Measurements from ENCODE around the gene TCHP.

DNA sequence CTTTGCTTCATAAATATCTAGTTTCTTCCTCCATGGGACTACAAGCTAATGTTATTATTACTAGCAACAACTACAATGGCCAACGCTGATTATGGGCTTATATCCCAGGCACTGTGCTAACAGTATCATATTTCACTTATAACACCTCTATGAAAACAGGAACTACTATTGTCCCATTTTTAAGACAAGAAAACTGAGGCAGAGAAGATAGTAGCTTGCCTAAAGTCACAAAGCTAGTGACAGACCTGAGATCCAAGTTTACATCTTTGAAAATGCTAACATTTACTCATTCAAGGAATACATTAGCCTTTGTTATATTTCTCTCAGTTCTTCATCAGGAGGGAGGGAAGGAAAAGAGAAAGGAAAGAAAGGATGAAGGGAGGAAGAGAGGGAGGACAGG lies 63.3 kb downstream of the TCHP start:
- TF ChIP-seq ZNF565 (CRISPR knock-in tag; conservative IDR thresholded peaks at IDR 0.05; ENCODE audit: low read depth): no peak
- TF ChIP-seq ZNF70 (CRISPR knock-in tag; IDR thresholded peaks at IDR 0.05): no peak
- TF ChIP-seq, protein P1, sequence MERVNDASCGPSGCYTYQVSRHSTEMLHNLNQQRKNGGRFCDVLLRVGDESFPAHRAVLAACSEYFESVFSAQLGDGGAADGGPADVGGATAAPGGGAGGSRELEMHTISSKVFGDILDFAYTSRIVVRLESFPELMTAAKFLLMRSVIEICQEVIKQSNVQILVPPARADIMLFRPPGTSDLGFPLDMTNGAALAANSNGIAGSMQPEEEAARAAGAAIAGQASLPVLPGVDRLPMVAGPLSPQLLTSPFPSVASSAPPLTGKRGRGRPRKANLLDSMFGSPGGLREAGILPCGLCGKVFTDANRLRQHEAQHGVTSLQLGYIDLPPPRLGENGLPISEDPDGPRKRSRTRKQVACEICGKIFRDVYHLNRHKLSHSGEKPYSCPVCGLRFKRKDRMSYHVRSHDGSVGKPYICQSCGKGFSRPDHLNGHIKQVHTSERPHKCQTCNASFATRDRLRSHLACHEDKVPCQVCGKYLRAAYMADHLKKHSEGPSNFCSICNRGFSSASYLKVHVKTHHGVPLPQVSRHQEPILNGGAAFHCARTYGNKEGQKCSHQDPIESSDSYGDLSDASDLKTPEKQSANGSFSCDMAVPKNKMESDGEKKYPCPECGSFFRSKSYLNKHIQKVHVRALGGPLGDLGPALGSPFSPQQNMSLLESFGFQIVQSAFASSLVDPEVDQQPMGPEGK (CRISPR knock-in tag; IDR thresholded peaks at IDR 0.05; ENCODE audit: borderline replicate concordance): no peak
- TF ChIP-seq, protein P2, sequence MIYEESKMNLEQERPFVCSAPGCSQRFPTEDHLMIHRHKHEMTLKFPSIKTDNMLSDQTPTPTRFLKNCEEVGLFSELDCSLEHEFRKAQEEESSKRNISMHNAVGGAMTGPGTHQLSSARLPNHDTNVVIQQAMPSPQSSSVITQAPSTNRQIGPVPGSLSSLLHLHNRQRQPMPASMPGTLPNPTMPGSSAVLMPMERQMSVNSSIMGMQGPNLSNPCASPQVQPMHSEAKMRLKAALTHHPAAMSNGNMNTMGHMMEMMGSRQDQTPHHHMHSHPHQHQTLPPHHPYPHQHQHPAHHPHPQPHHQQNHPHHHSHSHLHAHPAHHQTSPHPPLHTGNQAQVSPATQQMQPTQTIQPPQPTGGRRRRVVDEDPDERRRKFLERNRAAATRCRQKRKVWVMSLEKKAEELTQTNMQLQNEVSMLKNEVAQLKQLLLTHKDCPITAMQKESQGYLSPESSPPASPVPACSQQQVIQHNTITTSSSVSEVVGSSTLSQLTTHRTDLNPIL (CRISPR knock-in tag; IDR thresholded peaks at IDR 0.05; ENCODE audit: low read depth): no peak
- TF ChIP-seq ISL1 (CRISPR knock-in tag; IDR thresholded peaks at IDR 0.05): no peak
- no peak for TF ChIP-seq ZNF8 (CRISPR knock-in tag; IDR thresholded peaks at IDR 0.05)
- no peak for TF ChIP-seq ZC3H10 (CRISPR knock-in tag; IDR thresholded peaks at IDR 0.05)
- TF ChIP-seq ZFP30 (CRISPR knock-in tag; IDR thresholded peaks at IDR 0.05): no peak
- TF ChIP-seq SNAI2 (CRISPR knock-in tag; IDR thresholded peaks at IDR 0.05): no peak
- no peak for TF ChIP-seq CSDC2 (CRISPR knock-in tag; IDR thresholded peaks at IDR 0.05)
- TF ChIP-seq ARNTL (CRISPR knock-in tag; IDR thresholded peaks at IDR 0.05; ENCODE audit: borderline replicate concordance, low read depth): no peak
- TF ChIP-seq RARB (CRISPR knock-in tag; IDR thresholded peaks at IDR 0.05): no peak
- no peak for TF ChIP-seq BACH2 (CRISPR knock-in tag; IDR thresholded peaks at IDR 0.05; ENCODE audit: borderline replicate concordance)
- TF ChIP-seq OSR1 (CRISPR knock-in tag; IDR thresholded peaks at IDR 0.05): no peak

All from SK-N-SH treated with all-trans-retinoic acid at 6 μM for 48 hours (cell line).